ENCODE measurements around the gene TROAP.

The TROAP gene

GRCh38 chr12:49323524-49324097 is 556 bp downstream of the TROAP start:
- Histone ChIP-seq H3K4me2 (ENCODE audit: low read depth, low read length, poor library complexity, severe bottlenecking) (peak overlapping the region; percentile 83), H4K20me1 (ENCODE audit: insufficient read depth, low read length, poor library complexity, severe bottlenecking) (peaks cover 5% of the 10 kb centered on the region), H3K9me2 (replicated peaks; ENCODE audit: low read depth, low read length) (no peaks in the 10 kb centered on the region), H3K9ac (ENCODE audit: low read depth, low read length, poor library complexity, severe bottlenecking) (peak overlapping the region; percentile 93), H3K79me2 (ENCODE audit: insufficient read depth, low read length) (peaks cover 48% of the 10 kb centered on the region), H3K36me3 (ENCODE audit: insufficient read depth, low read length) (peaks cover 17% of the 10 kb centered on the region; the same call in 1 of the 2 replicates), H3K9me3 (ENCODE audit: insufficient read depth, low read depth, low read length) (no peaks in the 10 kb centered on the region), H3K4me3 (ENCODE audit: low read length, poor library complexity, severe bottlenecking) (peak overlapping the region; percentile 90), H3K4me1 (ENCODE audit: insufficient read depth, low read length, poor library complexity, severe bottlenecking) (peaks cover 23% of the 10 kb centered on the region), H3K27me3 (ENCODE audit: insufficient read depth, low read length, poor library complexity, severe bottlenecking) (no peaks in the 10 kb centered on the region), H2AFZ (ENCODE audit: low read length) (peak overlapping the region; percentile 76), H3F3A (ENCODE audit: low read depth) (no peaks in the 10 kb centered on the region)
- TF ChIP-seq CTCF (conservative IDR thresholded peaks at IDR 0.05; ENCODE audit: low read length): no peak
- TF ChIP-seq EZH2phosphoT487 (IDR thresholded peaks at IDR 0.05; ENCODE audit: borderline replicate concordance): no peak

GRCh38 chr12:49325606-49326005 is 2.6 kb downstream of the TROAP start:
- Histone ChIP-seq H3K9me2 (replicated peaks; ENCODE audit: low read depth, low read length) (no peaks in the 10 kb centered on the region), H3K9me3 (ENCODE audit: insufficient read depth, low read depth, low read length) (no peaks in the 10 kb centered on the region), H3K4me1 (ENCODE audit: insufficient read depth, low read length, poor library complexity, severe bottlenecking) (peaks cover 23% of the 10 kb centered on the region), H2AFZ (ENCODE audit: low read length) (no peak overlapping the region), H3F3A (ENCODE audit: low read depth) (no peaks in the 10 kb centered on the region), H3K36me3 (ENCODE audit: insufficient read depth, low read length) (peaks cover 36% of the 10 kb centered on the region; the same call in 1 of the 2 replicates), H3K4me2 (ENCODE audit: low read depth, low read length, poor library complexity, severe bottlenecking) (peak overlapping the region; percentile 83), H4K20me1 (ENCODE audit: insufficient read depth, low read length, poor library complexity, severe bottlenecking) (peaks cover 5% of the 10 kb centered on the region), H3K4me3 (ENCODE audit: low read length, poor library complexity, severe bottlenecking) (no peak overlapping the region), H3K79me2 (ENCODE audit: insufficient read depth, low read length) (peaks cover 48% of the 10 kb centered on the region), H3K27me3 (ENCODE audit: insufficient read depth, low read length, poor library complexity, severe bottlenecking) (no peaks in the 10 kb centered on the region), H3K9ac (ENCODE audit: low read depth, low read length, poor library complexity, severe bottlenecking) (peak overlapping the region; percentile 40)
- TF ChIP-seq CTCF (conservative IDR thresholded peaks at IDR 0.05; ENCODE audit: low read length): no peak
- no peak for TF ChIP-seq EZH2phosphoT487 (IDR thresholded peaks at IDR 0.05; ENCODE audit: borderline replicate concordance)

- H3K27me3 ChIP-seq (ENCODE audit: insufficient read depth, low read length, poor library complexity, severe bottlenecking): no peaks in the 10 kb centered on the region
- H3K9me3 ChIP-seq (ENCODE audit: insufficient read depth, low read depth, low read length): no peaks in the 10 kb centered on the region
- no peaks in the 10 kb centered on the region for H3F3A ChIP-seq (ENCODE audit: low read depth)
- no peak overlapping the region for H3K4me3 ChIP-seq (ENCODE audit: low read length, poor library complexity, severe bottlenecking)
- no peak overlapping the region for H2AFZ ChIP-seq (ENCODE audit: low read length)
- TF ChIP-seq CTCF (conservative IDR thresholded peaks at IDR 0.05; ENCODE audit: low read length): no peak
- TF ChIP-seq EZH2phosphoT487 (IDR thresholded peaks at IDR 0.05; ENCODE audit: borderline replicate concordance): no peak
- peaks cover 12% of the 10 kb centered on the region for H3K4me1 ChIP-seq (ENCODE audit: insufficient read depth, low read length, poor library complexity, severe bottlenecking)
- peaks cover 41% of the 10 kb centered on the region; the same call in 1 of the 2 replicates for H3K36me3 ChIP-seq (ENCODE audit: insufficient read depth, low read length)
- H3K79me2 ChIP-seq (ENCODE audit: insufficient read depth, low read length): peaks cover 44% of the 10 kb centered on the region
- H4K20me1 ChIP-seq (ENCODE audit: insufficient read depth, low read length, poor library complexity, severe bottlenecking): peaks cover 5% of the 10 kb centered on the region
- no peak overlapping the region for H3K9ac ChIP-seq (ENCODE audit: low read depth, low read length, poor library complexity, severe bottlenecking)
- no peaks in the 10 kb centered on the region for H3K9me2 ChIP-seq (replicated peaks; ENCODE audit: low read depth, low read length)
- H3K4me2 ChIP-seq (ENCODE audit: low read depth, low read length, poor library complexity, severe bottlenecking): no peak overlapping the region
These were observed 4.3 kb downstream of the TROAP start for GRCh38 chr12:49327368-49327767.

Measured in Loucy (cell line).